ENCODE results near the gene DPP6.

Gene DPP6

GRCh38 chr7:154794147-154794780, 742.1 kb downstream of the DPP6 start:
- FAIRE-seq (no peak), DNase-seq (ENCODE audit: low spot score) (peak; percentile 62)

- FAIRE-seq (no peak), DNase-seq (ENCODE audit: low spot score) (no peak)
Measured at GRCh38 chr7:154795014-154795413, 742.8 kb downstream of the DPP6 start.

- FAIRE-seq (no peak), DNase-seq (ENCODE audit: low spot score) (no peak)
Measured at GRCh38 chr7:154795437-154795836, 743.2 kb downstream of the DPP6 start.

- FAIRE-seq (no peak), DNase-seq (ENCODE audit: low spot score) (no peak)
Measured at GRCh38 chr7:154804449-154804848, 752.3 kb downstream of the DPP6 start.

GRCh38 chr7:154812027-154812426, 759.8 kb downstream of the DPP6 start:
- FAIRE-seq, result no peak
- DNase-seq (ENCODE audit: low spot score), result no peak

GRCh38 chr7:154817224-154817896, 765.2 kb downstream of the DPP6 start:
- DNase-seq (ENCODE audit: low spot score), result no peak
- FAIRE-seq, result no peak

- FAIRE-seq (no peak), DNase-seq (ENCODE audit: low spot score) (no peak)
Measured at GRCh38 chr7:154827007-154827406, 774.8 kb downstream of the DPP6 start.

GRCh38 chr7:154832557-154833138, 780.5 kb downstream of the DPP6 start:
- DNase-seq (ENCODE audit: low spot score) (no peak), FAIRE-seq (no peak)

- FAIRE-seq, result no peak
Measured at GRCh38 chr7:154836021-154836448, 783.8 kb downstream of the DPP6 start.

GRCh38 chr7:154837087-154837486, 784.9 kb downstream of the DPP6 start:
- DNase-seq (ENCODE audit: low spot score) (no peak), FAIRE-seq (no peak)

More at GRCh38 chr7:154836021-154836448, 783.8 kb downstream of the DPP6 start:
- DNase-seq (ENCODE audit: low spot score), result no peak

- DNase-seq (ENCODE audit: low spot score) (no peak), FAIRE-seq (no peak)
Measured at GRCh38 chr7:154837622-154838021, 785.4 kb downstream of the DPP6 start.

GRCh38 chr7:154840086-154840485, 787.9 kb downstream of the DPP6 start:
- no peak for DNase-seq (ENCODE audit: low spot score)
- no peak for FAIRE-seq

GRCh38 chr7:154841731-154842331, 789.6 kb downstream of the DPP6 start:
- DNase-seq (ENCODE audit: low spot score) (no peak), FAIRE-seq (no peak)

- DNase-seq (ENCODE audit: low spot score), result no peak
Measured at GRCh38 chr7:154842591-154842990, 790.4 kb downstream of the DPP6 start.

GRCh38 chr7:154843670-154844237, 791.6 kb downstream of the DPP6 start:
- FAIRE-seq (no peak), DNase-seq (ENCODE audit: low spot score) (no peak)

More at GRCh38 chr7:154842591-154842990, 790.4 kb downstream of the DPP6 start:
- FAIRE-seq, result no peak

GRCh38 chr7:154844499-154844898, 792.3 kb downstream of the DPP6 start:
- FAIRE-seq (no peak), DNase-seq (ENCODE audit: low spot score) (no peak)

GRCh38 chr7:154844955-154845354, 792.8 kb downstream of the DPP6 start:
- DNase-seq (ENCODE audit: low spot score) (no peak), FAIRE-seq (no peak)

- FAIRE-seq, result no peak
- DNase-seq (ENCODE audit: low spot score), result no peak
Measured at GRCh38 chr7:154848464-154848863, 796.3 kb downstream of the DPP6 start.

- DNase-seq (ENCODE audit: low spot score) (no peak), FAIRE-seq (no peak)
Measured at GRCh38 chr7:154852205-154852604, 800.0 kb downstream of the DPP6 start.

- FAIRE-seq, result no peak
- DNase-seq (ENCODE audit: low spot score), result no peak
Measured at GRCh38 chr7:154853063-154853726, 801.0 kb downstream of the DPP6 start.

- DNase-seq (ENCODE audit: low spot score) (no peak), FAIRE-seq (no peak)
Measured at GRCh38 chr7:154853727-154854095, 801.5 kb downstream of the DPP6 start.
